ENCODE results near the gene LAMA5.

- TF ChIP-seq, protein P1, sequence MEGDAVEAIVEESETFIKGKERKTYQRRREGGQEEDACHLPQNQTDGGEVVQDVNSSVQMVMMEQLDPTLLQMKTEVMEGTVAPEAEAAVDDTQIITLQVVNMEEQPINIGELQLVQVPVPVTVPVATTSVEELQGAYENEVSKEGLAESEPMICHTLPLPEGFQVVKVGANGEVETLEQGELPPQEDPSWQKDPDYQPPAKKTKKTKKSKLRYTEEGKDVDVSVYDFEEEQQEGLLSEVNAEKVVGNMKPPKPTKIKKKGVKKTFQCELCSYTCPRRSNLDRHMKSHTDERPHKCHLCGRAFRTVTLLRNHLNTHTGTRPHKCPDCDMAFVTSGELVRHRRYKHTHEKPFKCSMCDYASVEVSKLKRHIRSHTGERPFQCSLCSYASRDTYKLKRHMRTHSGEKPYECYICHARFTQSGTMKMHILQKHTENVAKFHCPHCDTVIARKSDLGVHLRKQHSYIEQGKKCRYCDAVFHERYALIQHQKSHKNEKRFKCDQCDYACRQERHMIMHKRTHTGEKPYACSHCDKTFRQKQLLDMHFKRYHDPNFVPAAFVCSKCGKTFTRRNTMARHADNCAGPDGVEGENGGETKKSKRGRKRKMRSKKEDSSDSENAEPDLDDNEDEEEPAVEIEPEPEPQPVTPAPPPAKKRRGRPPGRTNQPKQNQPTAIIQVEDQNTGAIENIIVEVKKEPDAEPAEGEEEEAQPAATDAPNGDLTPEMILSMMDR (IDR thresholded peaks at IDR 0.05): no peak
- TF ChIP-seq POLR2A (IDR thresholded peaks at IDR 0.05): no peak
Measured at GRCh38 chr20:62344092-62344491, 23.0 kb downstream of the LAMA5 start.

Measured in breast epithelium (tissue), 3 donors.